Loucy (cell line): ENCODE results near the gene ANO8.

Source experiments
- H2AFZ ChIP-seq: fragments of 200-600 bp; sonication (generic); 2 replicates; pipeline ENCODE4 v1.6.0; 2016; ENCODE audit warnings: antibody characterized with exemption, mild to moderate bottlenecking, low read length, moderate library complexity
- H3F3A ChIP-seq: fragments of 200-600 bp; 2 replicates; pipeline ENCODE4 v1.6.0; 2016; ENCODE audit warnings: antibody characterized with exemption, low read depth, mild to moderate bottlenecking
- H3K27me3 ChIP-seq: fragments of 200-600 bp; sonication (generic); 2 replicates; pipeline ENCODE4 v1.6.1; 2014; ENCODE audit warnings: low read length, mild to moderate bottlenecking; ENCODE audit not compliant: insufficient read depth, poor library complexity, severe bottlenecking
- H3K36me3 ChIP-seq: fragments of 200-600 bp; sonication (generic); 2 replicates; pipeline ENCODE4 v1.6.1; 2016; ENCODE audit warnings: low read length; ENCODE audit not compliant: insufficient read depth
- H3K4me1 ChIP-seq: fragments of 200-600 bp; sonication (generic); 2 replicates; pipeline ENCODE4 v1.5.1; 2014; ENCODE audit warnings: low read length, mild to moderate bottlenecking; ENCODE audit not compliant: insufficient read depth, poor library complexity, severe bottlenecking
- H3K4me2 ChIP-seq: fragments of 200-600 bp; sonication (generic); 2 replicates; pipeline ENCODE4 v1.6.0; 2014; ENCODE audit warnings: antibody characterized with exemption, low read length, low read depth, mild to moderate bottlenecking; ENCODE audit not compliant: poor library complexity, severe bottlenecking
- H3K4me3 ChIP-seq: fragments of 200-600 bp; sonication (generic); 2 replicates; pipeline ENCODE4 v1.5.1; 2014; ENCODE audit warnings: low read length, mild to moderate bottlenecking, mixed read lengths; ENCODE audit not compliant: poor library complexity, severe bottlenecking
- H3K79me2 ChIP-seq: fragments of 200-600 bp; sonication (generic); 2 replicates; pipeline ENCODE4 v1.6.1; 2014; ENCODE audit warnings: low read length; ENCODE audit not compliant: insufficient read depth
- H3K9ac ChIP-seq: fragments of 200-600 bp; sonication (generic); 2 replicates; pipeline ENCODE4 v1.6.0; 2014; ENCODE audit warnings: mild to moderate bottlenecking, low read depth, low read length, moderate library complexity; ENCODE audit not compliant: poor library complexity, severe bottlenecking
- H3K9me2 ChIP-seq: fragments of 200-600 bp; sonication (generic); replicated peaks from 2 replicates; pipeline ENCODE4 v1.6.1; 2016; ENCODE audit warnings: low read depth, low read length, mixed read lengths
- H3K9me3 ChIP-seq: fragments of 200-600 bp; sonication (generic); 2 replicates; pipeline ENCODE4 v1.6.1; 2014; ENCODE audit warnings: mild to moderate bottlenecking, antibody characterized with exemption, low read length, low read depth; ENCODE audit not compliant: insufficient read depth
- H4K20me1 ChIP-seq: fragments of 200-600 bp; sonication (generic); 2 replicates; pipeline ENCODE4 v1.6.0; 2014; ENCODE audit warnings: antibody characterized with exemption, low read length, mild to moderate bottlenecking; ENCODE audit not compliant: insufficient read depth, poor library complexity, severe bottlenecking
- EZH2phosphoT487 ChIP-seq: fragments of 200-600 bp; IDR thresholded peaks from 2 replicates; pipeline ENCODE4 v1.6.1; 2018; ENCODE audit warnings: antibody characterized with exemption, mild to moderate bottlenecking, moderate library complexity, borderline replicate concordance
- TF ChIP-seq, protein P1 (sequence below): fragments of 200-600 bp; sonication (generic); conservative IDR thresholded peaks from 2 replicates; pipeline ENCODE4 v1.5.1; 2014; ENCODE audit warnings: mild to moderate bottlenecking, antibody characterized with exemption, low read length

The ANO8 gene

DNA sequence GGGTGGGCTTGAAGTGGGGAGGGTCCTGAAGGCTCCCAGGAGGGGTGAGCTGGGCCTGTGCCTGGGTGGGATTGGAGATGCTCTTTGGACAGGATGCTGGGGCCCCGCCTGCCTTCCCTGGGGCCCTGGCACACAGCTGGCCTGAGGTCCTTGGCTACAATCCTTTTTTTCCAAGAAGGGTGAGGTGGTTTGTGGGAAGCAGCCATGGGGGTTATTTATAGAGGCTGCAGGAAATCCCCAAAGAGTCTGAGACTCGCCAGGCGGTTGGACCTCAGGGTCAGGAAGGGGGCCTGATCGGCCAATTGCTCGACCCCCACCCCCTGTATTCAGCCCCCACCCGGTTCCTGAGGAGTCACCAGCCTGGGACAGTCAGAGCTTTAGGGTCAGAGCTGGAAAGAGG, 12.7 kb upstream of the ANO8 start:
- Histone ChIP-seq H4K20me1 (no peaks in the 10 kb centered on the region), H2AFZ (no peak overlapping the region), H3F3A (no peaks in the 10 kb centered on the region), H3K9ac (no peak overlapping the region), H3K4me1 (peaks cover 3% of the 10 kb centered on the region), H3K4me3 (no peak overlapping the region), H3K9me3 (no peaks in the 10 kb centered on the region), H3K27me3 (no peaks in the 10 kb centered on the region), H3K9me2 (no peaks in the 10 kb centered on the region), H3K4me2 (no peak overlapping the region), H3K36me3 (no peaks in the 10 kb centered on the region), H3K79me2 (no peaks in the 10 kb centered on the region)
- no peak for TF ChIP-seq EZH2phosphoT487

DNA sequence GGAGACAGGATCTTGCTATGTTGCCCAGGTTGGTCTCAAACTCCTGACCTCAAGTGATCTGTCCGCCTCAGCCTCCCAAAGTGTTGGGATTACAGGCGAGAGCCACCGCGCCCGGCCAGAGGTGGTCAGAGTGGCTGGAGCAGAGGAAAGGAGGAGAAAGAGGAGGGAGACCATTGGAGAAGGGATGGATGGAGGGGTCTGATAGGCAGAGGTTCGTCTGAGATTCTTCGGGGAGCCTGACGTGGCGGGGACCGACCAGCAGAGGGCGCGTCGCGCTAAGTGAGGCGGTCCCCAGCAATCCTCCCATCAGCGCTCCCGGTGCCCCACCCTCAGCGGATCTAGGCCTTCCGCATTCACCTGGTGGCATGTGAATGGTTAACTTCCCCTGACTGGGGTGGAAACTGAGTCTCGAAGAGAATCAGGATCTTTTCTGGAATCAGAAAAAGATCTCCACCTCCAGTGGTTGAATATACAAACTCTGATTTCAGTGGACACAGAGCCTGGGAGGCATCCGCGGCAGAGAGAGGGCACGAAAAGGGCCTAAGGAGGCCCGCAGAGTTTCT, 11.5 kb upstream of the ANO8 start:
- Histone ChIP-seq H3K79me2 (no peaks in the 10 kb centered on the region), H2AFZ (no peak overlapping the region), H3K4me1 (no peaks in the 10 kb centered on the region), H3K36me3 (0 out of 2 replicates have a peak, but pooled peaks cover 3% of the 10 kb centered on the region), H3K9me2 (no peaks in the 10 kb centered on the region), H4K20me1 (no peaks in the 10 kb centered on the region), H3K4me2 (no peak overlapping the region), H3F3A (no peaks in the 10 kb centered on the region), H3K9ac (no peak overlapping the region), H3K27me3 (no peaks in the 10 kb centered on the region), H3K9me3 (no peaks in the 10 kb centered on the region), H3K4me3 (no peak overlapping the region)
- no peak for TF ChIP-seq EZH2phosphoT487
- TF ChIP-seq, protein P1, sequence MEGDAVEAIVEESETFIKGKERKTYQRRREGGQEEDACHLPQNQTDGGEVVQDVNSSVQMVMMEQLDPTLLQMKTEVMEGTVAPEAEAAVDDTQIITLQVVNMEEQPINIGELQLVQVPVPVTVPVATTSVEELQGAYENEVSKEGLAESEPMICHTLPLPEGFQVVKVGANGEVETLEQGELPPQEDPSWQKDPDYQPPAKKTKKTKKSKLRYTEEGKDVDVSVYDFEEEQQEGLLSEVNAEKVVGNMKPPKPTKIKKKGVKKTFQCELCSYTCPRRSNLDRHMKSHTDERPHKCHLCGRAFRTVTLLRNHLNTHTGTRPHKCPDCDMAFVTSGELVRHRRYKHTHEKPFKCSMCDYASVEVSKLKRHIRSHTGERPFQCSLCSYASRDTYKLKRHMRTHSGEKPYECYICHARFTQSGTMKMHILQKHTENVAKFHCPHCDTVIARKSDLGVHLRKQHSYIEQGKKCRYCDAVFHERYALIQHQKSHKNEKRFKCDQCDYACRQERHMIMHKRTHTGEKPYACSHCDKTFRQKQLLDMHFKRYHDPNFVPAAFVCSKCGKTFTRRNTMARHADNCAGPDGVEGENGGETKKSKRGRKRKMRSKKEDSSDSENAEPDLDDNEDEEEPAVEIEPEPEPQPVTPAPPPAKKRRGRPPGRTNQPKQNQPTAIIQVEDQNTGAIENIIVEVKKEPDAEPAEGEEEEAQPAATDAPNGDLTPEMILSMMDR = peak; percentile 76

DNA sequence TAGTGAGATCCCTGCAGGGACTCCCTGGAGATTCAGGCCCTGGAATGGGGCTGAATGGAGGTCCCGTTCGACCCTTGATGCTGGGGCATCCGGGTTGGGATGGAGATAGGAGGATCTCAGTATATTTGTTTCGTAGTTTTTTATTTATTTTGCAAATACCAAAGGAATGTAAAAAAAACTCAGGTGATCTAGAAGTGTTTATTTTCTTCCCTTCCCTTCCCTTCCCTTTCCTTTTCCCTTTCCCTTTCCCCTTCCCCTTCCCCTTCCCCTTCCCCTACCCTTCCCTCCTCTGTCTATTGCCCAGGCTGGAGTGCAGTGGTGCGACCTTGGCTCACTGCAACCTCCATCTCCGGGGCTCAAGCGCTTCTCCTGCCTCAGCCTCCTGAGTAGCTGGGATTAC, 7.2 kb upstream of the ANO8 start:
- Histone ChIP-seq H3K4me1 (peaks cover 9% of the 10 kb centered on the region), H3K4me2 (no peak overlapping the region), H3F3A (peaks cover 3% of the 10 kb centered on the region; the same call in 1 of the 2 replicates), H3K27me3 (no peaks in the 10 kb centered on the region), H3K9me3 (no peaks in the 10 kb centered on the region), H4K20me1 (peaks cover 6% of the 10 kb centered on the region), H3K9me2 (no peaks in the 10 kb centered on the region), H3K36me3 (0 out of 2 replicates have a peak, but pooled peaks cover 3% of the 10 kb centered on the region), H3K79me2 (peaks cover 15% of the 10 kb centered on the region; the same call in 1 of the 2 replicates), H3K4me3 (no peak overlapping the region), H3K9ac (no peak overlapping the region), H2AFZ (no peak overlapping the region)
- TF ChIP-seq EZH2phosphoT487 = no peak
- TF ChIP-seq, protein P1 = no peak

DNA sequence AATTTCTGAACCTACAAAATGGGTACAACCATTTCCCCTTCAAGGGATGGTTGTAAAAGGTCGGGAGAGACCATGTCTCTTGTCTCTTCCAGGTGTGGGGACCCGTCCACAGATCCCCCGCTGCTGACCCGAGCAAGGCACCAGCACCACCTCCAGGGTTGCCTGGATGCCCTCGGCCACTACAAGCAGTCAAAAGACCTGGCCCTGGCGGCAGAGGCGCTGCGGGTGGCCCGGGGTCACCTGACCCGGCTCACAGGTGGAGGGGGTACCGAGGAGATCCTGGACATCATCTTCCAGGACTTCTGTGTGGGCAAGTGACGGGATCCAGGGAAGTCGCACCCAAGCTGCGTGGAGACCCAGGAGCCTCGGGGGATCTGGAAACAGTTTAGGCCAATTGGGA, 6.7 kb upstream of the ANO8 start:
- no peaks in the 10 kb centered on the region for H3K9me3 ChIP-seq
- no peaks in the 10 kb centered on the region for H3K27me3 ChIP-seq
- peaks cover 6% of the 10 kb centered on the region; the same call in 1 of the 2 replicates for H3F3A ChIP-seq
- 0 out of 2 replicates have a peak, but pooled peaks cover 3% of the 10 kb centered on the region for H3K36me3 ChIP-seq
- no peak overlapping the region for H2AFZ ChIP-seq
- TF ChIP-seq, protein P1 = no peak
- TF ChIP-seq EZH2phosphoT487 = no peak
- H3K9me2 ChIP-seq = no peaks in the 10 kb centered on the region
- peaks cover 15% of the 10 kb centered on the region; the same call in 1 of the 2 replicates for H3K79me2 ChIP-seq
- no peak overlapping the region for H3K4me2 ChIP-seq
- no peak overlapping the region for H3K9ac ChIP-seq
- peaks cover 9% of the 10 kb centered on the region for H3K4me1 ChIP-seq
- no peak overlapping the region for H3K4me3 ChIP-seq
- H4K20me1 ChIP-seq = peaks cover 6% of the 10 kb centered on the region
